NB4 (cell line): ENCODE results near the gene TAPT1.

Source experiments
- POLR2A ChIP-seq: IDR thresholded peaks from 2 replicates; pipeline ENCODE4 v1.6.1; 2011; ENCODE audit warnings: mild to moderate bottlenecking; ENCODE audit not compliant: insufficient read length; ENCODE audit errors: extremely low read depth
- TF ChIP-seq, protein P1 (sequence below): IDR thresholded peaks from one replicate; pipeline ENCODE4 v1.5.1; 2012; ENCODE audit warnings: low read depth, low read length
- TF ChIP-seq, protein P2 (sequence below): IDR thresholded peaks from 2 replicates; pipeline ENCODE4 v1.6.1; 2011; ENCODE audit warnings: low read depth, low read length

DNA sequence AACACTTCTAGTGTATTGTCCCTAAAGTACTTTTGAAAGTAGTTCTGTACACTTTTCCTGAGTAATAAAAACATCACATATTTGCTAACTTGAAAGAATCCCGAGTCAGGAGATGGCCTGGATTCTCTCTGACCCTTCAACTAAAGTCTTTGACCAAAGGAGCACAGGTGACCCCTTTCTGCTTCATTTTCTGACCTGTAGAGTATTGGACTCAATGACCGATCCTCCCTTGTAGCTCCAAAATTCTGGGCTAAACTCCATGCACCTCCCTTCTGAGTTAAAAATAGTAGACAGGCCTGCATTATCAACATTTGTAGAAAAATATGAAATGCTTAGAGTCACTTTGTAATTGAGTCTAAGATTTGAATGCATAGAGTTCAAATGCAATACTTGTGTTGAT, 4.0 kb upstream of the TAPT1 start:
- TF ChIP-seq, protein P1, sequence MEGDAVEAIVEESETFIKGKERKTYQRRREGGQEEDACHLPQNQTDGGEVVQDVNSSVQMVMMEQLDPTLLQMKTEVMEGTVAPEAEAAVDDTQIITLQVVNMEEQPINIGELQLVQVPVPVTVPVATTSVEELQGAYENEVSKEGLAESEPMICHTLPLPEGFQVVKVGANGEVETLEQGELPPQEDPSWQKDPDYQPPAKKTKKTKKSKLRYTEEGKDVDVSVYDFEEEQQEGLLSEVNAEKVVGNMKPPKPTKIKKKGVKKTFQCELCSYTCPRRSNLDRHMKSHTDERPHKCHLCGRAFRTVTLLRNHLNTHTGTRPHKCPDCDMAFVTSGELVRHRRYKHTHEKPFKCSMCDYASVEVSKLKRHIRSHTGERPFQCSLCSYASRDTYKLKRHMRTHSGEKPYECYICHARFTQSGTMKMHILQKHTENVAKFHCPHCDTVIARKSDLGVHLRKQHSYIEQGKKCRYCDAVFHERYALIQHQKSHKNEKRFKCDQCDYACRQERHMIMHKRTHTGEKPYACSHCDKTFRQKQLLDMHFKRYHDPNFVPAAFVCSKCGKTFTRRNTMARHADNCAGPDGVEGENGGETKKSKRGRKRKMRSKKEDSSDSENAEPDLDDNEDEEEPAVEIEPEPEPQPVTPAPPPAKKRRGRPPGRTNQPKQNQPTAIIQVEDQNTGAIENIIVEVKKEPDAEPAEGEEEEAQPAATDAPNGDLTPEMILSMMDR = no peak
- TF ChIP-seq POLR2A = no peak
- TF ChIP-seq, protein P2, sequence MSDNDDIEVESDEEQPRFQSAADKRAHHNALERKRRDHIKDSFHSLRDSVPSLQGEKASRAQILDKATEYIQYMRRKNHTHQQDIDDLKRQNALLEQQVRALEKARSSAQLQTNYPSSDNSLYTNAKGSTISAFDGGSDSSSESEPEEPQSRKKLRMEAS = no peak
